ENCODE results near the gene LTF. TPM values are rescaled to one million over a fixed set of nuclear protein-coding genes. Genes with fewer than 3 reads are reported as not detected.
"Not testable (repeated sequence)": the region's sequence is repeated elsewhere in the genome, so short reads cannot be mapped to it uniquely, and the experiment has no call there.

Gene LTF
- total RNA-seq, 1 donor from 2014 or later, result not detected

DNA sequence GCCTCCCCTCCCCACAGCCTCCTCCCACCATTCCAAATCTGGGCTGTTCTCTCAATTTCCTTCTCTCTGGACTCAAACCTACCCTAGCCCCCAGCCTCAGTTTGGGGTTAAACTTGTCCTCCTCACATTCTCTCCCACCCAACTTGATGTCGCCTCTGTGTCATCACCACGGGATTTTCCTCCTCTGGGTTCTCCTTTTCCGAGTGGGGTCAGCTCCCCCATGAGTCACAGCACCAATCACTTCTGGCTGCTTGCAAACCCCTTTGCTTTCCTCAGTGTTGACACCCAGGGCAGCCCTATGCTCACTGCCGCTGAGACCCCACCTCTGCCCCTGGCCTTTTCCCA lies 58.3 kb downstream of the LTF start:
- Mint-ChIP-seq H3K36me3 (ENCODE audit: unreplicated experiment) (no peaks in the 10 kb centered on the region), H3K9me3 (ENCODE audit: unreplicated experiment) (no peaks in the 10 kb centered on the region), H3K4me1 (ENCODE audit: low read depth, unreplicated experiment) (peaks cover 3% of the 10 kb centered on the region), H3K27me3 (ENCODE audit: unreplicated experiment) (no peaks in the 10 kb centered on the region), H3K27ac (ENCODE audit: unreplicated experiment) (no peak overlapping the region), H3K4me3 (ENCODE audit: unreplicated experiment) (no peak overlapping the region)
- TF ChIP-seq, protein P1, sequence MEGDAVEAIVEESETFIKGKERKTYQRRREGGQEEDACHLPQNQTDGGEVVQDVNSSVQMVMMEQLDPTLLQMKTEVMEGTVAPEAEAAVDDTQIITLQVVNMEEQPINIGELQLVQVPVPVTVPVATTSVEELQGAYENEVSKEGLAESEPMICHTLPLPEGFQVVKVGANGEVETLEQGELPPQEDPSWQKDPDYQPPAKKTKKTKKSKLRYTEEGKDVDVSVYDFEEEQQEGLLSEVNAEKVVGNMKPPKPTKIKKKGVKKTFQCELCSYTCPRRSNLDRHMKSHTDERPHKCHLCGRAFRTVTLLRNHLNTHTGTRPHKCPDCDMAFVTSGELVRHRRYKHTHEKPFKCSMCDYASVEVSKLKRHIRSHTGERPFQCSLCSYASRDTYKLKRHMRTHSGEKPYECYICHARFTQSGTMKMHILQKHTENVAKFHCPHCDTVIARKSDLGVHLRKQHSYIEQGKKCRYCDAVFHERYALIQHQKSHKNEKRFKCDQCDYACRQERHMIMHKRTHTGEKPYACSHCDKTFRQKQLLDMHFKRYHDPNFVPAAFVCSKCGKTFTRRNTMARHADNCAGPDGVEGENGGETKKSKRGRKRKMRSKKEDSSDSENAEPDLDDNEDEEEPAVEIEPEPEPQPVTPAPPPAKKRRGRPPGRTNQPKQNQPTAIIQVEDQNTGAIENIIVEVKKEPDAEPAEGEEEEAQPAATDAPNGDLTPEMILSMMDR (IDR thresholded peaks at IDR 0.05; ENCODE audit: partially characterized antibody, unreplicated experiment), result no peak
- DNase-seq, result no peak

DNA sequence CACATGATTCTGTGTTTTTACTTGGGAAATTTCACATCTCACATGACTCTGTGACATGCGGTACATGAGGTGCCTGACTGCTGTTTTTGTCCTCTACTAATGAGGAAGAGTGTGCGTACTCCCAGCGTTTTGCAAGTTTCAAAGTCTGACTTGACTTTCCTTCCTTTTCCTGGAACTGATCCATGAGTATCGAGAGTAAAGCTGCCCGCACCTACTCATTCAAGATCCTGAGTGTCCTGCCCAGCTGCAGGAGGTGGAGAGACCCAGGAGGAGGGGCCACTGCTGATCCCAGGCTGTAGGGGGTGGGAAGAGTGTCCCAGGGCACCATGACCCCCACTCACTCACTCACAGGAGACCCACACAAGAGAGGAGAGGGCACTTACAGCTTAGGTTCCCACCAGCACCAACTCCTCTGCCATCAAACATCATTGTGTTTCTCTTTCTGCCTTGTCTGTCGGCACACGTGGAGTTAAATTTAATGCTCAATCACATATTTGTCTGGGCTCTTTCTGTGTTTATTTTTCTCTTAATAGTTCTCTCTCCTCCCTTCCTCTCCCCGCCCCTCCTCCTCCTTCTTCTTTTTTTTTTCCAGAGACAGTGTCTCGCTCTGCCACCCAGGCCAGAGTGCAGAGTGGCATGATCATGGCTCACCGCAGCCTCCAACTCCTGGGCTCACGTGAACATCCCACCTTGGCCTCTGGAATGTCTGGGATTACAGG lies 59.2 kb downstream of the LTF start:
- TF ChIP-seq, protein P1 (IDR thresholded peaks at IDR 0.05; ENCODE audit: partially characterized antibody, unreplicated experiment), result no peak

DNA sequence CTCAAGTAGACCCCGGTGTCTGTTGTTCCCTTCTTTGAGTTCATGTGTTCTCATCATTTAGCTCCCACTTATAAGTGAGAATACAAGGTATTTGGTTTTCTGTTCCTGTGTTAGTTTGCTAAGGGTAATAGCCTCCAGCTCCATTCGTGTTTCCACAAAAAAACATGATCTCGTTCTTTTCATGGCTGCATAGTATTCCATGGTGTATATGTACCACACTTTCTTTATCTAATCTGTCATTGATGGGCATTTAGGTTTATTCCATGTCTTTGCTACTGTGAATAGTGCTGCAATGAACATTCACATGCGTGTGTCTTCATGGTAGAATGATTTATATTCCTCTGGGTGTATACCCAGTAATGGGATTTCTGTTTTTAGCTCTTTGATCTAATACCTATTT lies 61.8 kb downstream of the LTF start:
- not testable (repeated sequence) for H3K4me1 Mint-ChIP-seq (ENCODE audit: low read depth, unreplicated experiment); H3K36me3 Mint-ChIP-seq (ENCODE audit: unreplicated experiment); H3K4me3 Mint-ChIP-seq (ENCODE audit: unreplicated experiment); H3K27me3 Mint-ChIP-seq (ENCODE audit: unreplicated experiment); H3K27ac Mint-ChIP-seq (ENCODE audit: unreplicated experiment); H3K9me3 Mint-ChIP-seq (ENCODE audit: unreplicated experiment); DNase-seq

More for the DNA sequence above, 59.2 kb downstream of the LTF start:
- H3K9me3 Mint-ChIP-seq (ENCODE audit: unreplicated experiment), result no peaks in the 10 kb centered on the region
- H3K27me3 Mint-ChIP-seq (ENCODE audit: unreplicated experiment), result no peaks in the 10 kb centered on the region
- no peak overlapping the region for H3K27ac Mint-ChIP-seq (ENCODE audit: unreplicated experiment)
- H3K36me3 Mint-ChIP-seq (ENCODE audit: unreplicated experiment), result no peaks in the 10 kb centered on the region
- peaks cover 3% of the 10 kb centered on the region for H3K4me1 Mint-ChIP-seq (ENCODE audit: low read depth, unreplicated experiment)
- H3K4me3 Mint-ChIP-seq (ENCODE audit: unreplicated experiment), result no peak overlapping the region
- no peak for DNase-seq

DNA sequence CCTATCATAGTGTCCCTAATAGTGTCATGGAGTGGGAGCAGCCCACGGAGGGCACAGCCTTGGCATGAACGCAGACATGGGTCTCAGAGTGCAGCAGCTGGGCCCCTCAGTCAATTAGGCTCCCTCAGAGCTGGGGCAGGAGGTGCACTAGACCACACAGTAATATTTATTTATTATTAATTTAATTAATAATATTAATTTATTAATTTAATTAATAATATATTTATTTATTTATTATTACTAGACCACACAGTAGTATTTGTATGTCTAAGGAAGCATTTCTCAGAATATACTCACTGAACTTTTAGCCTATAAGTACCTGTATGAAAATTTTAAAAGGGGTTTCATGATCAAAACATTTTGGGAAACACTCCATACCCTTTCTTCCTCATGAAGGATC lies 63.1 kb downstream of the LTF start:
- Mint-ChIP-seq H3K4me1 (ENCODE audit: low read depth, unreplicated experiment) (no peaks in the 10 kb centered on the region), H3K4me3 (ENCODE audit: unreplicated experiment) (no peak overlapping the region), H3K36me3 (ENCODE audit: unreplicated experiment) (no peaks in the 10 kb centered on the region)

DNA sequence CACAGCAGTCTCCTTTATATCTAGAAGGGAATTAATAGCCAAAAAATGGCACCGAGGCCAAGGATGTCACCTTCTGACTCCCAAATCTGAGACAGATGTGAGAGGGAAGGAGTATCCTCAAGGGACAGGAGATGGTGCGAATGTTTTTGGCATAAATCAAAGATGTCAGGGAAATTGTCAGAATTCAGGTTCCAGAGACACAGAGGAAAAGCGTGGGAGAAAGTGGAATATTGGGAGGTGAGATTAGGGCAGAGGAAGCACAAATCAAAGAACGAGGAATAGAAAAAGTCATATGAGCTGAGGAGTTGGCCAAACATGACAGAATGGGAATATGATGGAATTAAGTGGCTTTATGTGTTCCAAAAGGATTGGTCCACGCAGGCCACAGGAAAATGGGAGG lies 63.9 kb downstream of the LTF start:
- TF ChIP-seq, protein P1 (IDR thresholded peaks at IDR 0.05; ENCODE audit: partially characterized antibody, unreplicated experiment), result no peak
- Mint-ChIP-seq H3K36me3 (ENCODE audit: unreplicated experiment) (no peaks in the 10 kb centered on the region), H3K27ac (ENCODE audit: unreplicated experiment) (no peak overlapping the region), H3K27me3 (ENCODE audit: unreplicated experiment) (no peaks in the 10 kb centered on the region), H3K9me3 (ENCODE audit: unreplicated experiment) (no peaks in the 10 kb centered on the region), H3K4me3 (ENCODE audit: unreplicated experiment) (no peak overlapping the region), H3K4me1 (ENCODE audit: low read depth, unreplicated experiment) (no peaks in the 10 kb centered on the region)
- DNase-seq, result no peak

More for the DNA sequence above, 63.1 kb downstream of the LTF start:
- no peak for DNase-seq
- no peaks in the 10 kb centered on the region for H3K27me3 Mint-ChIP-seq (ENCODE audit: unreplicated experiment)
- H3K27ac Mint-ChIP-seq (ENCODE audit: unreplicated experiment), result no peak overlapping the region
- H3K9me3 Mint-ChIP-seq (ENCODE audit: unreplicated experiment), result no peaks in the 10 kb centered on the region
- TF ChIP-seq, protein P1 (IDR thresholded peaks at IDR 0.05; ENCODE audit: partially characterized antibody, unreplicated experiment), result no peak

All from glutamatergic neuron (in vitro differentiated cells).